GM23248 (cell line): ENCODE measurements around the gene FSTL1. TPM values are rescaled to one million over a fixed set of nuclear protein-coding genes. Genes with fewer than 3 reads are reported as not detected.
A peak's percentile ranks its signal among the peaks of the same experiment; 100 is the strongest.

Source experiments
- DNase-seq: peaks from one replicate; pipeline ENCODE4 v3.0.0-alpha.2; 2015
- H2AFZ ChIP-seq: fragments of 200-600 bp; sonication (generic); 2 replicates; pipeline ENCODE4 v1.6.1; 2016; ENCODE audit warnings: antibody characterized with exemption
- H3F3A ChIP-seq: fragments of 200-600 bp; sonication (generic); 2 replicates; pipeline ENCODE4 v1.6.1; 2016; ENCODE audit warnings: mild to moderate bottlenecking, antibody characterized with exemption, mixed run types; ENCODE audit not compliant: insufficient read depth
- H3K27ac ChIP-seq: fragments of 200-600 bp; sonication (generic); 2 replicates; pipeline ENCODE4 v1.5.1; 2016; ENCODE audit warnings: mild to moderate bottlenecking
- H3K27me3 ChIP-seq: fragments of 200-600 bp; sonication (generic); replicated peaks from 2 replicates; pipeline ENCODE4 v1.6.1; 2016; ENCODE audit warnings: mild to moderate bottlenecking; ENCODE audit not compliant: insufficient read depth
- H3K36me3 ChIP-seq: fragments of 200-600 bp; sonication (generic); 2 replicates; pipeline ENCODE4 v1.6.1; 2016; ENCODE audit warnings: low read depth, mild to moderate bottlenecking
- H3K4me1 ChIP-seq: fragments of 200-600 bp; sonication (generic); 2 replicates; pipeline ENCODE4 v1.6.1; 2016; ENCODE audit warnings: mild to moderate bottlenecking; ENCODE audit not compliant: insufficient read depth
- H3K4me2 ChIP-seq: fragments of 200-600 bp; sonication (generic); one replicate; pipeline ENCODE4 v1.6.1; 2016; ENCODE audit warnings: mild to moderate bottlenecking; ENCODE audit not compliant: unreplicated experiment
- H3K4me3 ChIP-seq: fragments of 200-600 bp; sonication (generic); 2 replicates; pipeline ENCODE4 v1.5.1; 2016; ENCODE audit warnings: mild to moderate bottlenecking
- H3K79me2 ChIP-seq: fragments of 200-600 bp; sonication (generic); 2 replicates; pipeline ENCODE4 v1.6.1; 2016; ENCODE audit warnings: mild to moderate bottlenecking; ENCODE audit not compliant: insufficient read depth
- H3K9ac ChIP-seq: fragments of 200-600 bp; sonication (generic); 2 replicates; pipeline ENCODE4 v1.6.1; 2016; ENCODE audit warnings: mild to moderate bottlenecking
- H3K9me2 ChIP-seq: fragments of 200-600 bp; sonication (generic); 2 replicates; pipeline ENCODE4 v1.6.1; 2016; ENCODE audit warnings: mixed run types, mild to moderate bottlenecking, moderate library complexity; ENCODE audit not compliant: insufficient read depth
- H3K9me3 ChIP-seq: fragments of 200-600 bp; sonication (generic); one replicate; pipeline ENCODE4 v1.6.1; 2017; ENCODE audit warnings: low read depth
- H4K20me1 ChIP-seq: fragments of 200-600 bp; sonication (generic); 2 replicates; pipeline ENCODE4 v1.6.0; 2016; ENCODE audit not compliant: insufficient read depth
- EZH2 ChIP-seq: fragments of 200-600 bp; sonication (generic); IDR thresholded peaks from 2 replicates; pipeline ENCODE4 v1.6.1; 2018; ENCODE audit warnings: antibody characterized with exemption, mild to moderate bottlenecking; ENCODE audit not compliant: insufficient read depth, poor library complexity, severe bottlenecking
- EZH2phosphoT487 ChIP-seq: fragments of 200-600 bp; sonication (generic); IDR thresholded peaks from 2 replicates; pipeline ENCODE4 v1.6.1; 2018; ENCODE audit warnings: antibody characterized with exemption, moderate library complexity, mild to moderate bottlenecking, low read depth; ENCODE audit not compliant: insufficient read depth
- WGBS, 2 experiments: methylation state at CpG; one replicate each; pipeline ENCODE4 v1.1.6; 2015 to 2017; ENCODE audit warnings: low lambda C conversion rate in 2 of 2, low coverage in 1 of 2; ENCODE audit errors: missing lambda C conversion rate in 2 of 2; 5-methylcytosine and 5-hydroxymethylcytosine counted together
- in situ Hi-C: fragments of 300-500 bp; cut with MboI; formaldehyde crosslinking; loops from 2 replicates; pipeline ENCODE4 v1.15.0; 2020
- polyA plus RNA-seq: library from polyadenylated mRNA; unstranded; fragments of >200 nt; fragmentation: Nextera tagmentation; extraction: Ambion mirVana; gene quantifications from 2 replicates; pipeline ENCODE4 v1.2.1, GENCODE V29; 2016
- total RNA-seq: library from RNA; depleted of rRNA; stranded (reverse); fragments of >200 nt; shearing (Covaris generic); gene quantifications from 2 replicates; pipeline ENCODE4 v1.2.3, GENCODE V29; 2014

Gene FSTL1
- total and polyA plus RNA-seq, 2 experiments from 2014 or later = 1,910 to 4,171 TPM

- H3F3A ChIP-seq = peaks cover 95% of the 10 kb centered on the region
- TF ChIP-seq EZH2phosphoT487 (no peak), EZH2 (no peak)
- 6 to 9% methylated on average over 10 of the region's 10 CpGs for WGBS, 2 experiments
- no peaks in the 10 kb centered on the region for H3K9me3 ChIP-seq
- peak overlapping the region; percentile 23 for H3K4me2 ChIP-seq
- no peaks in the 10 kb centered on the region for H3K27me3 ChIP-seq
- no peaks in the 10 kb centered on the region for H3K9me2 ChIP-seq
- no peak overlapping the region for H2AFZ ChIP-seq
- peaks cover 64% of the 10 kb centered on the region for H3K36me3 ChIP-seq
- peaks cover 41% of the 10 kb centered on the region for H4K20me1 ChIP-seq
- peak overlapping the region; percentile 89 for H3K27ac ChIP-seq
- peak overlapping the region; percentile 24 for H3K4me3 ChIP-seq
- peaks cover 100% of the 10 kb centered on the region for H3K79me2 ChIP-seq
- in situ Hi-C loops = no loop called here
- peaks cover 92% of the 10 kb centered on the region for H3K4me1 ChIP-seq
- peak overlapping the region; percentile 52 for H3K9ac ChIP-seq
- peak; percentile 85 for DNase-seq
These were observed 12.0 kb downstream of the FSTL1 start for GRCh38 chr3:120438665-120439370.

- peak overlapping the region; percentile 89 for H3K27ac ChIP-seq
- peak overlapping the region; percentile 52 for H3K9ac ChIP-seq
- no peak for DNase-seq
- no peaks in the 10 kb centered on the region for H3K27me3 ChIP-seq
- peaks cover 95% of the 10 kb centered on the region for H3F3A ChIP-seq
- H2AFZ ChIP-seq = no peak overlapping the region
- no peaks in the 10 kb centered on the region for H3K9me2 ChIP-seq
- peak overlapping the region; percentile 24 for H3K4me3 ChIP-seq
- peak overlapping the region; percentile 23 for H3K4me2 ChIP-seq
- in situ Hi-C loops = no loop called here
- peaks cover 65% of the 10 kb centered on the region for H3K36me3 ChIP-seq
- H3K4me1 ChIP-seq = peaks cover 92% of the 10 kb centered on the region
- WGBS, 2 experiments = 80 to 86% methylated on average over 4 of the region's 4 CpGs
- peaks cover 100% of the 10 kb centered on the region for H3K79me2 ChIP-seq
- TF ChIP-seq EZH2phosphoT487 (no peak), EZH2 (no peak)
- peaks cover 36% of the 10 kb centered on the region for H4K20me1 ChIP-seq
- H3K9me3 ChIP-seq = no peaks in the 10 kb centered on the region
These were observed 12.6 kb downstream of the FSTL1 start for GRCh38 chr3:120438216-120438615.

- DNase-seq = no peak
- 13 to 24% methylated on average over 2 of the region's 2 CpGs for WGBS, 2 experiments
- peaks cover 40% of the 10 kb centered on the region for H4K20me1 ChIP-seq
- H3K4me1 ChIP-seq = peaks cover 96% of the 10 kb centered on the region
- H3K27ac ChIP-seq = peak overlapping the region; percentile 89
- H3K27me3 ChIP-seq = no peaks in the 10 kb centered on the region
- in situ Hi-C loops = no loop called here
- peaks cover 70% of the 10 kb centered on the region for H3K36me3 ChIP-seq
- H3K9ac ChIP-seq = peak overlapping the region; percentile 18
- H2AFZ ChIP-seq = no peak overlapping the region
- H3K79me2 ChIP-seq = peaks cover 100% of the 10 kb centered on the region
- TF ChIP-seq EZH2phosphoT487 = no peak
- no peak for TF ChIP-seq EZH2
- peaks cover 99% of the 10 kb centered on the region for H3F3A ChIP-seq
- no peak overlapping the region for H3K4me3 ChIP-seq
- H3K9me3 ChIP-seq = no peaks in the 10 kb centered on the region
- H3K9me2 ChIP-seq = no peaks in the 10 kb centered on the region
- H3K4me2 ChIP-seq = peak overlapping the region; percentile 23
These were observed 13.2 kb downstream of the FSTL1 start for GRCh38 chr3:120437559-120437958.

- H3F3A ChIP-seq = peaks cover 100% of the 10 kb centered on the region
- no peaks in the 10 kb centered on the region for H3K9me2 ChIP-seq
- peak overlapping the region; percentile 63 for H3K4me2 ChIP-seq
- peak overlapping the region; percentile 65 for H3K9ac ChIP-seq
- H2AFZ ChIP-seq = no peak overlapping the region
- no peak for DNase-seq
- TF ChIP-seq EZH2phosphoT487 (no peak), EZH2 (no peak)
- in situ Hi-C loops = no loop called here
- H3K4me1 ChIP-seq = peaks cover 100% of the 10 kb centered on the region
- H3K36me3 ChIP-seq = peaks cover 73% of the 10 kb centered on the region
- H3K27ac ChIP-seq = peak overlapping the region; percentile 89
- H3K27me3 ChIP-seq = no peaks in the 10 kb centered on the region
- H3K9me3 ChIP-seq = no peaks in the 10 kb centered on the region
- H3K4me3 ChIP-seq = peak overlapping the region; percentile 20; the same call in 1 of the 2 replicates
- WGBS, 2 experiments = 77 to 89% methylated on average over 4 of the region's 4 CpGs
- peaks cover 37% of the 10 kb centered on the region for H4K20me1 ChIP-seq
- H3K79me2 ChIP-seq = peaks cover 100% of the 10 kb centered on the region
These were observed 14.2 kb downstream of the FSTL1 start for GRCh38 chr3:120436523-120437050.
